ENCODE measurements around the gene CD44.

- TF ChIP-seq RXRA (IDR thresholded peaks at IDR 0.05) (no peak), CTCF (IDR thresholded peaks at IDR 0.05; ENCODE audit: low read depth, low read length, missing input control) (no peak), MAX (IDR thresholded peaks at IDR 0.05) (no peak), ATF3 (IDR thresholded peaks at IDR 0.05) (no peak), SP1 (IDR thresholded peaks at IDR 0.05) (no peak), TAF1 (conservative IDR thresholded peaks at IDR 0.05) (no peak), YY1 (IDR thresholded peaks at IDR 0.05) (no peak), ZBTB33 (IDR thresholded peaks at IDR 0.05) (no peak)
Observed at GRCh38 chr11:35207471-35208403, 68.8 kb downstream of the CD44 start.
